DMS153 treated with DMSO at 0.1 percent for 48 hours (cell line): ENCODE measurements around the gene PPARG.

Experiments
- DNase-seq: peaks from one replicate; lab custom pipeline; 2025; ENCODE audit not compliant: unreplicated experiment; lab: John Stamatoyannopoulos, UW

PPARG gene

DNA sequence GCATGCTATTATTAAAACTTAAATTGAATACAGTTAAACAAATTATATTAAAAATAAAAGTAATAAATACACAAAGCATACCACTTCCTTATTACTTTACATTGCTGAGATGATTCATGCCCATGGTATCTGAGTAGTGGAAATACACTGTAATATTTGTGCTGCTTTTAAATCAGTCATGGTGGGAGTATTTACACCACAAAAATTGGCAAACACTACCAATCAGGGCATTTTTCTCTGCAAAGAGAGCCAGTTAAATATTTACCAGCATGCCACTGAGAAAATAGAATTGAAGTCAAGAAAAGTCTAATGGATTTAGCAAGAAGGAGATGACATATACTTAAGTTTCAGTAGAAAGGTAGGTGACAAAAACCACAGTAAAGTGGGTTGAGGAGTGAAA lies 19.6 kb downstream of the PPARG start:
- no peak for DNase-seq

GRCh38 chr3:12309716-12310115 lies 20.8 kb downstream of the PPARG start:
- no peak for DNase-seq

GRCh38 chr3:12312010-12312409 lies 23.1 kb downstream of the PPARG start:
- DNase-seq: no peak

- DNase-seq: no peak
These were observed 24.6 kb downstream of the PPARG start for GRCh38 chr3:12313519-12313918.

GRCh38 chr3:12316253-12316652 lies 27.4 kb downstream of the PPARG start:
- no peak for DNase-seq

DNA sequence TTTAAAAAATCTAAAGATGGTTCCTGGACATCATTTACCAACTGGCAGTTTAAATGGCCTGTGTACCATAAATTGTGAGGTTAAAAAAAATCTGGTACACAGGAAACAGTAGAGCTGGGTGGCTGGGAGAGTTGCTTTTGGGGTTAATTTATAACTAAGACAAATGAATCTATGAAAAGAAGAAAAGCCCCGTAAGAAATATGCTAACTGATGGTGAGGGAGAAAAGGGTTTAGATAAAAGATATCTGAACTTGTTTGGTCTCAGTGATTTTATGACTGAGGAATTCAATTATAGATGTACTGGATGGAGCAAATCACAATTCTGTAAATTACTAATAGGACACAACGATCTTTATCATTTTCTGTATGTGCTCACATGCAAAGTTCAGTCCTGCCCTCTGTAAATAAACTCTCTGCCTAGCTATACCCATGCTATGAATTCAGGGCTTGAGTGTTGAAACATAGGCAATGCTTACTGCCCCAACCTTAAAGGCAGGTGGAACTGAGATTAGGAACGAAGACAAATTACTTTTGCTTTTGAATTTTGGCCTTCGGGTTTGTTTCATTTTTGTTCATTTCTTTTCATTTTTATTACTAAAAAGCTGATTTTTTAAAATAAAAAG lies 28.0 kb downstream of the PPARG start:
- no peak for DNase-seq

GRCh38 chr3:12317914-12318313 lies 29.0 kb downstream of the PPARG start:
- no peak for DNase-seq

- no peak for DNase-seq
These were observed 30.1 kb downstream of the PPARG start for GRCh38 chr3:12318758-12319621.

DNA sequence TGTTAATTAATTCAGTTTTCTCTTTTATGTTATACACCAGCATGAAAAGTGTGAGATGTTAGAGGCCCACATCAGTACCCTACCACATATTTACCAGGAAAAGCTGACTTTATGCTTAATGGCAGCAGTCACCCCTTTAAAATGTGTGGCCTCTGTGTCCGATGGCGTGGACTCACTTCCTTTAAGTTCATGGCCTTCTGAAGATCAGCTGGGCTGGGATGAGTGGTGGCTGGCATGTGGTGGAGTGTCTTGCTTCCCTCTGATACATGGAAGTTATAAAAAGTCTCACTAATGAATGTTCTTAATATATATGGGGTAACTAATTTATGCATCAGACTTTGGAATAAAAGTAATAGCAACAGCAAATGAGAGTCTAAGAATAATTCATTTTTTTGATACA lies 32.1 kb downstream of the PPARG start:
- no peak for DNase-seq

GRCh38 chr3:12323237-12323636 lies 34.4 kb downstream of the PPARG start:
- DNase-seq: no peak

DNA sequence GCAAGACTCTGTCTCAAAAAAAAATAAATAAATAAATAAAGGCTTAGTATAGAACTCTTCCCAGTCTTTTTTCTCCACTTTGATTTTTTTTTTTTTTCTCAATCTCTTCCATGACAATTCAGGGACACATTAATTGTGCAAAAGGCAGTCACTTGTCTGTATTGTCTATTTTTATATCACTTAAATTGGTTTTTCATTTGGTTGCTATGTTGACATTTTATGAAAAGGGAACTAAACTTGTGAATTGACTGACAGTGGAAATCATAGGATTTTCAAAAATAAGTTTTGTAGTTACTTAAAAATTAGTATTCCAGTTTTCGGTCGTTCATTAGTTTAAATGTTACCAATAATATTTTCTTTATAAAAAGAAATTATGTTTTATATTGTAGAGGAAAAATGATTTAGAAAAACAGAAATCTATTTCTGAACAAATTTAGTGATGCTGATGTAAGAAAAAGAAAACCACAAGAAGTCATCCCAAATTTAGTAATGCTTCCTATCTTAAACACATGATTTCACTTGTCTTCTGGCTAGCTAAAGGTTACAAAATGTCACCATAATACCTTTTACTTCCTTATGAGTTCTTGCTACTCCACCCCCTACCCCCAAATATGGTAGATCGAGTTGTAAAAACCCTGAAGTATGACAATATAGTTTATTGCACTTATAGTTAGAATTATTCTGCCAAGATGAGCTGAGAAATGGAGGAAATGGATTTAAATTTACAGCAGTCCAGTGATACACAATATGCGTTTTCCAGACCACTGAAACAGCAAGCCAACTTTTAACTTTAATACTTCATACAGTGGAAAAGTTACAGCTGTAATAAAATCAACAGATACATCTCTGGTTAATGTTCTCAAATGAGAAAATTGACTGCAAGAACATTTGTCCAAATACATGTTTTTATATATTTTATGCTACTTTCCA lies 37.0 kb downstream of the PPARG start:
- no peak for DNase-seq

DNA sequence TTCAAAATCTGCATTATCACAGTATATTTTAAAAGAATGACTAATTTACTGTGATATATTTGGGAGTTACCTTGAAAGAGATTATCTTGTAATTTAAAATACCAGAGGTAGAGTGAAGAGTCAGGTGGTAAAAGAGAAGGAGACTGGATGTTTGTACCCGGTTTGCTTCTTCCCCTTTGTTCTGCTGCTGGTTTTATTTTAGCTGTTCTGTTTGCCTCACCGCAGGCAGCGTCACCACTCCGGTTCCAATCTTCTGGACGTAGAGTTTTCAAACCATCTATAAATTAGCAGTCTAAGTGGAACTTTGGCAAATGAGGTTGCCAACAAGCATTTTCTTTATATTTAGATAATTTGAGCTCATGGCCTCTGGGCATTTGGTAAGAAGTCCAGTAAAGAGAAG lies 38.2 kb downstream of the PPARG start:
- no peak for DNase-seq

- DNase-seq: no peak
These were observed 39.4 kb downstream of the PPARG start for GRCh38 chr3:12328132-12328836.

DNA sequence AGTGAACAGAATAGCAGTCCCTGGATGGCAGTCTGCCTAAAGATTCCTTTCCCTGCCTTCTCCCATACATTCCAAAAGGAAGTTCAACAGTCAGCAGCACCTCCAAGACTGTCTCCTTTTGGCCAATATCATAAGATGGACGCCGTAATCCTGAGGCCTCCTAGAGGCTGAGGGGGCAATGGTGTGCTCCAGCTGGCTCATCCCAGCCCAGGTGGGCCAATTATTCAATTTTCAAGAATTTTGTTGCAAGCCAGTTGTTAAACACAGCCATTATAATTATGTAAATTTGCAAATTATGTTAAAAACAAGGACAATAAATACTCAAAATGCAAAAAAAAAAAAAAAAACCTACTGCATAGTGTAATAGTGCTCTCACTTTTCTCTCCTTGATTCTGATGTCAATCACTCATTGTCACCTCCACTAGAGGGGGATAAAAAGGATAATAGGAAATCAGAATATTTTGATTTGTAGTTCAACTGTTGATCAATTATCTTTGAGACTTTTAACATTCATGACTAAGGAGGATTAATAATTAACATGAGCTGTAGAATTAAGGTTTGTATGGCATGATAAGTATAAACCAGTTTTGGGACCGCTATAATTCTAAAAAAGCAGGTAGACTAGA lies 40.1 kb downstream of the PPARG start:
- no peak for DNase-seq

DNA sequence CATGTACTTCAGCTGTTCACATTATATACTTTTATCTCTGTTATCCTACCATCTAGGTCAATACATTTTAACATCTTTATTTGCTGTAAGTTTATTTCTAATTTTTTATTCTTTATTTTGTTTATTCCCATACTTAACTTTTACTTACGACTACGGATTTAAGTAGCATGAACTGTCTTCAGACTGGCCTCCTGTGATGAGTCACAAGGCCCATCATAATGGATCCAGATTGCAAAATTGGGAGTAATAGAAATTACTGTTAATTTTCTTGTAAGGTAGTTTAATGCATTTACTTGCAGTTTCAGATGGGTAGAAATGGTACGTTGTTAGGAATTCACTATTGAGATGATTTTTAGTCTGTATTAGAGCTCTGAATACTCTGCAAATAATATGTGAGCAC lies 45.9 kb downstream of the PPARG start:
- DNase-seq: no peak

DNA sequence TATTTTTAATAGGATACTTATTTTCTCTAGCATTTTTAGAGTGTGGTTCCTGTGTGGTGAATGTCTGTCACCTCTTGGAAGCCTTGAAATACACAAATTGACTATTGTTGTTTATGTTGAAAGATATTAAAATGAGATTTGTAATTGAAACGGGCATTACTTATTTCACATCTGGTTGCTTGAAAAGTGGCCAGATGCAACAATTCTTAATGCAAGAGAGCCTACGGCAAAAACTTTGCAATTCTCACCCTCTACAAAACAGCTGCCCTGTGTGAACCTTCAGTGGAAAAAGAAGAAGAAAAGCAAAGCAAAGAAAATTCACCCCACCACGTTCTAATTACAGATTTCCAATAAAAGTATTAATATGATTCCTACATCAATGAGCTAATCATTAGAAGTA lies 46.6 kb downstream of the PPARG start:
- DNase-seq: no peak

DNA sequence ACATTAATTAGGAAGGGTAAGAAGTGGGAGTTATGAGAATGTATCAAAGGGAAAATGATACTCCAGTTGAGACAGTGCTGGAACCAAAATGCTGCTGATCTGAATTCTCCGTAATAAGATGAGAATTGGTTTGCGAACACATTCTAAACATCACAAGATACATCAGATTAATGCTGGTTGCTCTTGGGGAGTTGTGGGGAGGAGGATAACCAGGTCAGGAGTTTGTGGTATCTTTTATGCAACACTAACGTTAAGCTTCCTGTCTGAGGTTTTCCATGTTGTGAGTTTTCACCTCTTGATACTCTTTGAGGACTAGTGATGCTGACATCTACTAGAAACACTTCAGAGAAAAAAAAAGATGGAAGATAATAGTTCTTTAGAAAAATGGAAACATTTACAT lies 47.2 kb downstream of the PPARG start:
- DNase-seq: no peak

DNA sequence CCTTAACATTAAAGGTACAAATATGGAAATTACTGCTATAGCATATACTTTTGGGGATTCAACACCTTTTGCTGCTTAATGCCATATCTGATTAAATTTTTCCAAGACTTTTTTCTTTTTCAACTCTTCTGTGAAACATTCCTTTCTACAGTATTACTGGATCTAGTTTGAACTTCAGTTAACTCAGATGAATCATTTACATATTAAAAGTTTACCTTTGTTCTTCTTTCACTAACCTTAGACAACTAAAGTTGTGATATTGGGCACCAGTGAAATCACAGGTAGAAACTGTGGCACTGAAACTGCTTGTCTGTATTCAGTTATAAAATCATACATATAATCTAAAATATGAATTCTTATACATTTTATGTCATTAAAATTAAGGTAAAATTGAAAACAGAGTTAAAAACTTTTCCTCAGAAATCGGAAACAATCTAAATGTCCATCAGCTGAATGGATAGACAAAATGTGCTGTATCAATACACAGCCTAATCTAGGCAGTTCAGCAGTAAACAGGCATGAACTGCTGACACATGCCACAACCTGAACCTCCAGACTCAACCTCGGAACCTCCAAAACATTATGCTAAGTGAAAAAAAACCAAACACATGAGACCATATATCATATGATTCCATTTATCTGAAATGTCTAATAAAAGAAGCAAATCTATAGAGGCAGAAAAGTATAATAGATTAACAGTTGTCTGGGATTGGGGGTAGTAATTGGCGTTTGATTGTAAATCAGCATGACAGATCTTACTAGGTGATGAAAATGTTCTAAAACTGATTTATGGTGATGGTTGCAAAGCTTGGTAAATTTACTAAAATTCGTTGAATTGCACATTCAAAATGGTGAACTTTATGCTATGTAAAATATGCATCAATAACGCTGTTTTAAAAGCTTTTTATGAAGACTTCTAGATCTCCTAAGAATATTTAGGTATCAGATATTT lies 50.0 kb downstream of the PPARG start:
- no peak for DNase-seq

DNA sequence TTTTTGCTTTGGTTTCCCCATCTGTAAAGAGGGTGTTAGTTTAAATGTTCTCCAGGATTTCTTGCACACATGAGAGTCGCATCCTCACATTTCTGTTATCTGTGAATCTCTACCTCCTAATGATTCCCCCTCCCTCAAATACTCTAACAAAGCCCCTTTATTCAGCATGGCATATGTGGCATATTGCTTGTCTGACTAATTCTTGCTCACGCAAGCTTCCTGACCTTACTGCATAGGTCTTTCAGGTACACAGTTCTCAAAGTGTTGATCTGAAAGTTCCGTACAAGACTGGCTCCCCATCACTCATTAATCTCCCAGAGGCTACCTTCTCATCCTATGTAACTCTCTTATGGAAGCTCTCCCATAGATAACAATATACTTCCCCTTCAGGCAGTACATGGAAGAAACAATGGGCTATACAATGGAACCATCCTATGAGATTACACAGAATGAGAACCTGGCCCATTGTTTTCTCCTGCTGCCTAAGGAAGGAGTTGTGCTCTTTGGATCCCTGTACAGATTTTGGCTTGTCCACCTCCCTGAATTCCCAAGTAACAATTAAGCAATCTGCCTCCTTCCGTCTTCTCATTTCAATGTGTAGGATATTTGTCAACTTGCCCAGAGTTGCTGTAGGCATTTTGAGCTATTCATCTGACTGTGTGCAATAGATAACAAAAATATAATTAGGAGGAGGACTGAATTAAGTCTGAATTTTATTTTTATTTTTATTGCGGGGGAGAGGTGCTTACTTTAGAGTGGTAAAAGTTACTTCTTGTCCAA lies 51.0 kb downstream of the PPARG start:
- DNase-seq: no peak
